ENCODE results near the gene ENDOU.

The ENDOU gene

GRCh38 chr12:47757840-47758583 is 32.7 kb upstream of the ENDOU start (continued):
- TF ChIP-seq TSHZ2 (CRISPR knock-in tag; IDR thresholded peaks at IDR 0.05) (no peak), PATZ1 (CRISPR knock-in tag; IDR thresholded peaks at IDR 0.05; ENCODE audit: borderline replicate concordance) (no peak)

GRCh38 chr12:47757364-47757839 is 32.1 kb upstream of the ENDOU start:
- ATAC-seq: no peak
- no peak for TF ChIP-seq TOX (CRISPR knock-in tag; IDR thresholded peaks at IDR 0.05; ENCODE audit: borderline replicate concordance)
- no peak for TF ChIP-seq SNAI2 (CRISPR knock-in tag; IDR thresholded peaks at IDR 0.05)
- TF ChIP-seq ESRRG (CRISPR knock-in tag; IDR thresholded peaks at IDR 0.05): no peak
- TF ChIP-seq TCF4 (CRISPR knock-in tag; IDR thresholded peaks at IDR 0.05; ENCODE audit: borderline replicate concordance): no peak
- no peak for TF ChIP-seq TSHZ2 (CRISPR knock-in tag; IDR thresholded peaks at IDR 0.05)

- ATAC-seq: no peak
- TF ChIP-seq ISL1 (CRISPR knock-in tag; IDR thresholded peaks at IDR 0.05) (no peak), OSR1 (CRISPR knock-in tag; IDR thresholded peaks at IDR 0.05) (no peak), SNAI2 (CRISPR knock-in tag; IDR thresholded peaks at IDR 0.05) (no peak), GLIS3 (CRISPR knock-in tag; IDR thresholded peaks at IDR 0.05) (no peak), ARNTL (CRISPR knock-in tag; IDR thresholded peaks at IDR 0.05; ENCODE audit: borderline replicate concordance, low read depth) (no peak), ZNF565 (CRISPR knock-in tag; conservative IDR thresholded peaks at IDR 0.05; ENCODE audit: low read depth) (no peak), TSHZ2 (CRISPR knock-in tag; IDR thresholded peaks at IDR 0.05) (no peak), ESRRG (CRISPR knock-in tag; IDR thresholded peaks at IDR 0.05) (no peak)
These were observed 30.6 kb upstream of the ENDOU start for GRCh38 chr12:47755655-47756562.

- ATAC-seq: no peak
- TF ChIP-seq BACH2 (CRISPR knock-in tag; IDR thresholded peaks at IDR 0.05; ENCODE audit: borderline replicate concordance) (no peak), TOX (CRISPR knock-in tag; IDR thresholded peaks at IDR 0.05; ENCODE audit: borderline replicate concordance) (no peak), ISL1 (CRISPR knock-in tag; IDR thresholded peaks at IDR 0.05) (no peak), CREB5 (CRISPR knock-in tag; IDR thresholded peaks at IDR 0.05; ENCODE audit: low read depth) (no peak), OSR1 (CRISPR knock-in tag; IDR thresholded peaks at IDR 0.05) (no peak), ZNF70 (CRISPR knock-in tag; IDR thresholded peaks at IDR 0.05) (no peak), GLIS3 (CRISPR knock-in tag; IDR thresholded peaks at IDR 0.05) (no peak), ZC3H10 (CRISPR knock-in tag; IDR thresholded peaks at IDR 0.05) (no peak), PATZ1 (CRISPR knock-in tag; IDR thresholded peaks at IDR 0.05; ENCODE audit: borderline replicate concordance) (no peak), TCF4 (CRISPR knock-in tag; IDR thresholded peaks at IDR 0.05; ENCODE audit: borderline replicate concordance) (no peak), PPARA (CRISPR knock-in tag; IDR thresholded peaks at IDR 0.05; ENCODE audit: borderline replicate concordance) (no peak)
These were observed 29.6 kb upstream of the ENDOU start for GRCh38 chr12:47754881-47755280.

All from SK-N-SH treated with all-trans-retinoic acid at 6 μM for 48 hours (cell line).